HG03571 (cell line): ENCODE results near the gene TUBA3C.

Experiments used
- ATAC-seq: cut with Tn5 transposase; IDR thresholded peaks from one replicate; pipeline ENCODE4 v1.9.1; 2021; ENCODE audit not compliant: unreplicated experiment

The TUBA3C gene

DNA sequence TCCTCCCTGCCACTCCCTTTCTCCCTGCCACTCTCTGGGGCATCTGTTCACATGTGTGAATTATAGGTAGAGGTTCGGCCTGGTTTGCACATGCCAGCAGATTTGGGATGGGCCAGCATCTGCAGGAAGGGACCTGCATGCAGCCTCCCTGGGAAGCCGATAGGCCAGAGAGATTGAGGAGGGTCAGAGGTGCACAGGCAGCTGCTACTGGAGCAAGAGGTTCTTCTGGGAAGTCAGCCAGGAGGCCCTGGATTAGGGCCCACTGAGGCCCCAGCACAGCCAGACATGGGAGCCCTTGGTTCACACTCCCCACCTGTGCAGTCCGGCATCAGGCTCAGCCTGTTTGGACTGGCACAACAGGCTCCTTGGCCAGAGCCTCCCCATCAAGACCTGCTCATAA, 12.1 kb downstream of the TUBA3C start:
- no peak for ATAC-seq

GRCh38 chr13:19161308-19161707, 20.3 kb downstream of the TUBA3C start:
- ATAC-seq, result no peak

- ATAC-seq, result no peak
Observed at GRCh38 chr13:19159761-19160420, 21.7 kb downstream of the TUBA3C start.

DNA sequence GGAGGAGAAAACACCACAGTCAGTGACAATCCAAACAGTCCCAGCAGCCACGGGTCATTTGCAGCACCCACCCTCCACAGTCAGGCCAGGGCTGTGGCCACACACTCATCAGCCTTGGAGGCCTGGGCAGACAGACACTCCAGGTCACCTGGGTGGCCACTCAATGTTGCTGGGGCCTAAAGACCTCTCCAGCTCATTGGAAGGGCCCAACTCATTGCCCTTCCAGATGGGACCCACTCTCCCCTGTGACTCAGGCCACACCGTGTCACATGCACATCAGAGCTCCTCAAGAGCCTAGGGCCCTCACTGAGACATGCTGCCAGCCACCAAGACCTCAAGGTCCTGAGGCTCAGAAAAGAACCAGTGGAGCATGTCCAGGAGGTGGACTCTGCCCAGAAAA, 22.4 kb downstream of the TUBA3C start:
- no peak for ATAC-seq

DNA sequence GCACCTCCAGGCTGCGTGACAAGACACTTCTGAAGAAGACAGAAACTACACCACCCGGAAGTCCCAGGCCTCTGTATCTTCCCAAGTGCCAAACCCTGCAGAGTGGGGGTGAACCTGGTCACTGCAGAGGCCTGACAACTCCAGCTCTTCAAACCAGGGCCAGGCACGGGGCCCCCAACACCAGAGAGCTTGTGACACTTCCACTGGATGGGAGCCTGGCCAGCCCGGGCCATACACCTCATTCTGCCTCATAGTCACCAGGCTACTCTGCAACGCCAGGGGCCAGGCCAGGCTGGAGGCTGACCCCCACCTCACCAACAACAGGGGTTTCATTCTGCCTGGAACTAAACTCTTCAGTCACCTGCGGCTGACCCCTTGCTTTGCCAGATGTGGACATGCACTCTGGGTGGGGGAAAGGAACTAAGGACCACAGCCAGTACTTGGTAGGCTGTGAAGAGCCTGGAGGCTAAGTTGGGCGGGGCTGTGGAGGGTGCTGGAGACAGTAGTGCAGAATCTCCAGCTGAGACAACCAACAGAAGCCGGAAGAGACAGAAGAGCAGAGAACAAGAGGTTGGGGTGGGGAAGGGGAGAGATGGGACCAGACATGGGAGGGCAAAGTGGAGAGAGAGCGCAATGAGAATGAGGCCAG, 23.0 kb downstream of the TUBA3C start:
- no peak for ATAC-seq

- no peak for ATAC-seq
Observed at GRCh38 chr13:19158006-19158405, 23.6 kb downstream of the TUBA3C start.

GRCh38 chr13:19157461-19157860, 24.2 kb downstream of the TUBA3C start:
- ATAC-seq, result no peak

DNA sequence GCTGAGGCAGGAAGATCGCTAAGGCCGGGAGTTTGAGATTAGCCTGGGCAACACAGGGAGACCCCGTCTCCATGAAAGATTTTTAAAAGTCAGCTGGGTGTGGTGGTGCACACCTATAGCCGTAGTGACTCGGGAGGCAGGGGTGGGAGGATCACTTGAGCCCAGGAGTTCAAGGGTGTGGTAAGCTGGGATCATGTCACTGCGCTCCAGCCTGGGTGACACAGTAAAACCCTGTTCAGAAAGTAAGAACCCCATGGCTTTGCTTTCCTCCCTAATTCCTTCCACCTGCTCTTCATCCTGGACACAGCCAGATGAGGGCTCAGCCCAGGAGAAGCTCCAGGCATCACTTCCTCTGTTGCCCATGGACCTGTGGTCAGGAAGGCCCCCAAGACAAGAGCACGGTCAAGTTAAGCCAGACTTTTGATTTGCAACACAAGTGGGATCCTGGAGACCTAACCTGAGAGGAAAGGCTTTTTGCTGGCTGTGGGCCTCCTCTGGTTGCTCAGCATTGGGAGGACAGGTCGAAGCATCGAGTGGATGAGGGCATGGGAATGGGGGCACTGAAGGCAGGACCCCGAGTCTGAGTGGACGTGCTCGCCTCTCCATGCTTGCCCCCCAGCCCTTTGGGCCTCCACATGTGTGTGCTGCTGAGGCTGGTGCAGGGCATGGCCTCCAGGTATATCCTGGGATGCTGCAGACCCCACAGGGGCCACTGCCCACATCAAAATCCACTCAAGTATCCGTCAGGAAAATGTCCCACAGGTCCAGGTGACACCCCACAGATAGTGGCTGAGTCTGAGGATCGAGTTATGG, 25.4 kb downstream of the TUBA3C start:
- no peak for ATAC-seq

DNA sequence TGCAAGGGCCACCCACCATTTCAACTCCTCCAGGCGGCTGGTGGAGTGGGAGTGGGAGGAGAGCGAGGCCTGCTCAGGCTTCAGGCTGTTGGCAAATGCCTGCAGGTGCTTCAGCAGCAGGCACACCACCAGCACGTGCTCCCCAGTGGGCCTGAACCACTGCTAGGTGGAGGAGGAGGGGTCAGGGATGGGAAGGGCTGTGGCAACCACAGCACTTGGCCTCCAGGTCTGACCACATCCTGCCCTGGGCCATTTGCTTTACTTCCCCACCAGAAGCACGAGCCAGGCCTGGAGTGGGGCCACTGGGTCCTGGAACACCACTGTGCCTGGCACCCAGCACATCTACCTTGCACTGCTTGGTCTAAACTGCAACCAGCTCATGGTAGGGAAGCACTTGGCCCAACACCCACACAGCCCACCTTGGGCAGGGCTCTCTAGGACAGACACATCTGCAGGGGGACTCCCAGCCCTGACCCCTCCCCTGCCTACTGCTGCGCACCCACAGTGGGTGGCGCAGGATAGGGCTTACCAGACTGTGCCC, 26.2 kb downstream of the TUBA3C start:
- ATAC-seq, result no peak

DNA sequence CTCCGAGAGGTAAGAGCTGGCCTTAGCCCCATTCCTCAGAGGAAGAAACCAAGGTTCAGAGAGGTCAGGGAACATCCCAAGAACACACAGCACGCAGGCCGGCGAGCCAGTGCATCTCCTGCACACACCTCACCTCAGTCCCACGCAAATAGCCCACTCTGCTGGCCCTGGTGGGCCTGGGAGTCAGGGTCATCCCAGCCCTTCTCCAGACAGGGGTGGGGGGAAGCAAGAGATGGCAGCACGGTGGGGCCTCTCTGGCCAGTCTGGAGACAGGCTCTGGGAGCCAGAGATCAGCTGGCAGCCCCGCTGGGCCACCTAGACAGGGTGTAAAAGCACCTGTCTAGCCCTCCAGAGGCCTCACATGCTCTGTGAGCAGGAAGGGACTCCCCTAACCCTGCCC, 26.8 kb downstream of the TUBA3C start:
- ATAC-seq, result no peak

GRCh38 chr13:19153782-19154450, 27.7 kb downstream of the TUBA3C start:
- no peak for ATAC-seq

GRCh38 chr13:19152403-19152802, 29.2 kb downstream of the TUBA3C start:
- ATAC-seq, result no peak

DNA sequence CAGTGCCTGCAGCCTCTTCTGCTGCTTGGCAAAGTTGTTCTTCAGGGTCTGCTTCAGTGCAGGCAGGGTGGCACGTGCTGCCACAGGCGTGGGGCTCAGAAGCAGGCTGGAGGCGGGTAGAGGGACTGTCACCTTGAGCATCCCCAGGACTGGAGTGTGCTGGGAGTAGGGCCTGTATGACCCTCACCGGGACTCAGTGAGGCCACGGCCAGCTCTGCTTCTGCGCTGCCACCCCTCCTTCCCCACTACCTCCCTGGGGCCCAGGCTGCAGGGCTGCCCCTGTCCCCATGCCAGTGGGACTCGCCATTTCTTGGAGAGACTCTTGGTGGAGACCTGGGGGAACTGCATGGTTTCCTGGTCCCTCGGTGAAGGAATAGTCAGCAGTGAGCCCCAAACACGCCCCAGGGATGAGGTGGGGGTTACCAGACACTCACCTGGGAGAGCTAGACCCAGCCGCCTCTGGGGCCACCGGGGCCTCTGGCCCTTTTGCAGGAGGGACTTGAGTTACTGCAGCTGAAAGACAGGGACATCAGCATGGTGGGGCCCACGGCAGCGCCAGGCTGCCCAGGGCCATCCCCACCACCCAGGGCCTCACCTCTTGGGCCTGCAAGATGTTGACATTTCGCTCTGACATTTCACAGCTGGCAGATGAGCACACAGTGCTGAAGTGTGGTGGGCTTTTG, 29.9 kb downstream of the TUBA3C start:
- no peak for ATAC-seq

DNA sequence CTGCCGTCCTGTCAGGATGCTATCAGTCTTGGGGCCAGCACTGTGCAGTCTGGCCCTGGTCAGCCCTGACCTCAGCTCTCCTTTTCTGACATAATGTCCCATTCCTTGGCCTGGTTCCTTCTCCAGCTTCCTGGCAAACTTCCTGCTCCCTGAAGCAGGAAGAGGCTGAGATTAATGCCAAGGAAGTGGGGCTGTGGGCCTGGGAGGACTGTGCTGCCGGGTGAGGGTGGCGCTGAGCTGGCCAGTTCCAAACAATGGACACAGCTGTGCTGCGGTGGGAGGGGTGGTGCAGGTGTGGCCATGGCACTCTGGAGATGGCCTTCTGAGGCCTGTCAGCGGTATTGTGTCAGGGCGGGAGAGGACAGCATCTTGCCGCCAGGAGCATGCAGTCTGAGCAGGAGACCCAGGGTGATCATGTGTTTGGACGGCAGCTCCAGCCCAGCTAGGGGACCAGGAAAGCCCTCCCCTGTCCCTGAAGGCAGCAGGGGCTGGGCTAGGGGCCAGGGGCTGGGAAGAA, 30.9 kb downstream of the TUBA3C start:
- no peak for ATAC-seq

GRCh38 chr13:19150226-19150625, 31.4 kb downstream of the TUBA3C start:
- no peak for ATAC-seq

DNA sequence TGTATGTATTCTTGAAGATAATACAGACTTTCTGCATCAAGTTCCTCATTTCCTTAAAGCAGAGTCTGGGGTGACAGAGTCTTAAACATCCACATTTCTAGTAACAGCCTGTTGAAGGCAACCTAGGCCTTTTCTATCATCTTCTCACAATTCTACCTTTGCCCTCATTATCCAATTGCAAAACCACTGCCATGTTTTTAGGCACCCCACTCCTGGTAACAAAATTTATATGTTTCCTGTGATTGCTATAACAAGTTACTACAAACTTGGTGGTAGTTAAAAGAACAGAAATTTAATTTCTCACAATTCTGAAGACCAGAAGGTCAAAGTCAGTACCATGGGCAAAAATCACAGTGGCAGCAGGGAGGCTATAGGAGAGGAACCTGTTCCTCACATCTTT, 33.1 kb downstream of the TUBA3C start:
- no peak for ATAC-seq
